WTC11 (cell line): ENCODE data around the gene NINJ2.

Experiments used
- CBFB ChIP-seq: sonication (generic); formaldehyde crosslinking; IDR thresholded peaks from 2 replicates; pipeline ENCODE4 v1.8.1; 2022; ENCODE audit warnings: mild to moderate bottlenecking, low read depth, missing genetic modification reagents
- CTCF ChIP-seq: fragments of 200-600 bp; IDR thresholded peaks from 2 replicates; pipeline ENCODE4 v1.8.0; 2022; ENCODE audit warnings: antibody characterized with exemption
- NFE2L1 ChIP-seq: sonication (generic); formaldehyde crosslinking; IDR thresholded peaks from 2 replicates; pipeline ENCODE4 v1.8.1; 2023; ENCODE audit warnings: missing genetic modification reagents
- NR2C2 ChIP-seq: sonication (generic); formaldehyde crosslinking; IDR thresholded peaks from 2 replicates; pipeline ENCODE4 v1.8.0; 2022; ENCODE audit warnings: mild to moderate bottlenecking, missing genetic modification reagents
- SP1 ChIP-seq: sonication (generic); formaldehyde crosslinking; conservative IDR thresholded peaks from 2 replicates; pipeline ENCODE4 v1.8.1; 2022; ENCODE audit warnings: missing genetic modification reagents
- ZNF532 ChIP-seq: fragments of 250-450 bp; sonication (Bioruptor Pico); IDR thresholded peaks from 2 replicates; pipeline ENCODE4 v1.9.0; 2021; ENCODE audit warnings: mild to moderate bottlenecking, borderline replicate concordance

GRCh38 chr12:539540-540310 lies 123.5 kb downstream of the NINJ2 start:
- no peak for TF ChIP-seq CTCF
- no peak for TF ChIP-seq NR2C2 (CRISPR knock-in tag)
- no peak for TF ChIP-seq ZNF532
- no peak for TF ChIP-seq SP1 (CRISPR knock-in tag)
- no peak for TF ChIP-seq CBFB (CRISPR knock-in tag)
- no peak for TF ChIP-seq NFE2L1 (CRISPR knock-in tag)
